ENCODE data around the gene MRPL20. TPM values are rescaled to one million over a fixed set of nuclear protein-coding genes. Genes with fewer than 3 reads are reported as not detected.

The MRPL20 gene
- polyA plus RNA-seq, 3 donors, result 84.3 to 186 (median 156) TPM

GRCh38 chr1:1430992-1431844, 24.1 kb upstream of the MRPL20 start:
- no peak for TF ChIP-seq CTCF (IDR thresholded peaks at IDR 0.05)
- Histone ChIP-seq H2AFZ (ENCODE audit: insufficient read depth, low read depth, low read length, poor library complexity, severe bottlenecking) (no peak overlapping the region), H3K4me1 (ENCODE audit: control insufficient read depth in 1 of 2, insufficient read depth in 2 of 2, low read length in 2 of 2) (peaks cover 7 to 15% of the 10 kb centered on the region in 2 donors), H3K27ac (ENCODE audit: low read depth in 1 of 2, low read length in 2 of 2) (no peak overlapping the region), H3K79me2 (ENCODE audit: insufficient read depth, low read length) (no peaks in the 10 kb centered on the region), H3K4me2 (replicated peaks; ENCODE audit: extremely low read depth, low read length, poor library complexity, severe bottlenecking) (no peak overlapping the region), H3K9ac (ENCODE audit: insufficient read depth, low read length, poor library complexity, severe bottlenecking) (no peak overlapping the region), H3K9me3 (replicated peaks in 1 of 2; ENCODE audit: control insufficient read depth in 1 of 2, insufficient read depth in 1 of 2, low read length in 2 of 2) (peaks cover 0 to 6% of the 10 kb centered on the region in 2 donors), H3K27me3 (ENCODE audit: control insufficient read depth in 2 of 2, insufficient read depth in 2 of 2, low read length in 2 of 2) (peaks cover 16 to 68% of the 10 kb centered on the region in 2 donors), H3K4me3 (replicated peaks in 1 of 3; ENCODE audit: low read depth in 2 of 3, low read length in 3 of 3) (no peak overlapping the region), H3K36me3 (replicated peaks in 1 of 2; ENCODE audit: control insufficient read depth in 1 of 2, insufficient read depth in 2 of 2, low read length in 2 of 2) (no peaks in the 10 kb centered on the region), H4K20me1 (ENCODE audit: insufficient read depth, low read length) (no peaks in the 10 kb centered on the region)
- Mint-ChIP-seq H3K27ac (no peak overlapping the region), H3K27me3 (ENCODE audit: low read depth in 3 of 3) (peaks cover 45 to 93% (median 64%) of the 10 kb centered on the region in 3 donors), H3K9me3 (peaks cover 0 to 6% (median 0%) of the 10 kb centered on the region in 7 donors), H3K36me3 (peaks cover under 1 to 2% of the 10 kb centered on the region in 2 donors), H3K4me1 (peaks cover 8% of the 10 kb centered on the region), H3K4me3 (no peak overlapping the region)
- no peak for DNase-seq
- WGBS (ENCODE audit: insufficient coverage), result 66% methylated on average over 7 of the region's 18 CpGs
- intact Hi-C loops (cut with micrococcal nuclease), result no loop called here

DNA sequence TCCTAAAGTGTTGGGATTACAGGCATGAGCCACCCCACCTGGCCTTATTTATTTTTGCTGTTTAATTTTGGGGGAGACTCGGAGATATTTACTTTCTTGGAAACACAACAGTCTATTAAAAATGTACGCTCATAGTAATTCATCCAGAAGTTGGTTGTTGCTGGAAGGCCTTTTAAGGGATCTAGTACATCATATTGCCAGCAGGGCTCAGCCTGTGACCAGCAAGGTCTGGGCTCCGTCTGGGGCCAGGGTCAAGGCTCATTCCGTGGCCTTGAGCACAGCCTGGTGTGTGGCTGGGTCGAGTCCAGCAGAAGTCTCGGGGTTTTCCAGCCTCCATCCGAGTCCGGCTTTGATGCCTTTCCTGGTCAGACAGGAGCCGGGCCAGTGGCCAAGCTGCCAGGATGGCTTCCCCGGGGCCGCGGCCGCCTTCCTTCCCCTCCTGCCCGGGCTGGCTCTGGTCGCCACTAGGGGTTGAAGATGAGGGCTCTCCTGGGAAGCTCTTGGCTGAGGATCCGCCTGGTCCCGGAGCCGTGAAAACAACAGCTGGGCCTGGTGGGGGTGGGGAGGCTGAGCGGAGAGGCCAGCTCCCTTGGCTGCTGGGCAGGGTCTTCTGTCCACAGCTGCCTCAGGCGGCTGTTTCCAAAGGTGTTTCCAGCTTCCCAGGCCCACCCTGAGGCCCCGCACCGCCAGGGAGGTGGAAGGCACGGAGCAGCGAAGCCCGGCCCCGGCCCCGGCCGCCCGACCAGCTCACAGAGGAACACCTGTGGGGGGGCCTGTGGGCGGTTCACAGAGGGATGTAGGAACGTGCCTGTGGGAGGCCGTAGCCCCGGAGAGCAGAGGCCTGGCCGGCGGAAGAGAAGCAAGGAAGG, 23.3 kb upstream of the MRPL20 start:
- Histone ChIP-seq H3K4me3 (replicated peaks in 1 of 3; ENCODE audit: low read depth in 2 of 3, low read length in 3 of 3) (no peak overlapping the region), H2AFZ (ENCODE audit: insufficient read depth, low read depth, low read length, poor library complexity, severe bottlenecking) (no peak overlapping the region), H3K36me3 (replicated peaks in 1 of 2; ENCODE audit: control insufficient read depth in 1 of 2, insufficient read depth in 2 of 2, low read length in 2 of 2) (no peaks in the 10 kb centered on the region), H3K79me2 (ENCODE audit: insufficient read depth, low read length) (no peaks in the 10 kb centered on the region), H4K20me1 (ENCODE audit: insufficient read depth, low read length) (no peaks in the 10 kb centered on the region), H3K27ac (ENCODE audit: low read depth in 1 of 2, low read length in 2 of 2) (no peak overlapping the region), H3K9ac (ENCODE audit: insufficient read depth, low read length, poor library complexity, severe bottlenecking) (no peak overlapping the region), H3K4me1 (ENCODE audit: control insufficient read depth in 1 of 2, insufficient read depth in 2 of 2, low read length in 2 of 2) (peaks cover 3 to 9% of the 10 kb centered on the region in 2 donors), H3K4me2 (replicated peaks; ENCODE audit: extremely low read depth, low read length, poor library complexity, severe bottlenecking) (no peak overlapping the region), H3K9me3 (replicated peaks in 1 of 2; ENCODE audit: control insufficient read depth in 1 of 2, insufficient read depth in 1 of 2, low read length in 2 of 2) (peaks cover 0 to 6% of the 10 kb centered on the region in 2 donors), H3K27me3 (ENCODE audit: control insufficient read depth in 2 of 2, insufficient read depth in 2 of 2, low read length in 2 of 2) (peaks cover 14 to 64% of the 10 kb centered on the region in 2 donors)
- intact Hi-C loops (cut with micrococcal nuclease), result no loop called here
- Mint-ChIP-seq H3K27me3 (ENCODE audit: low read depth in 3 of 3) (peaks cover 49 to 96% (median 64%) of the 10 kb centered on the region in 3 donors), H3K36me3 (peaks cover 0 to 2% of the 10 kb centered on the region in 2 donors), H3K9me3 (peaks cover 0 to 5% (median 0%) of the 10 kb centered on the region in 7 donors), H3K4me3 (no peak overlapping the region), H3K4me1 (peaks cover 5% of the 10 kb centered on the region), H3K27ac (no peak overlapping the region)
- 72% methylated on average over 16 of the region's 35 CpGs for WGBS (ENCODE audit: insufficient coverage)
- TF ChIP-seq CTCF (IDR thresholded peaks at IDR 0.05), result no peak
- DNase-seq, result no peak

Data from CD14-positive monocyte (primary cell).